OCI-LY1 (cell line): ENCODE results near the gene MCM7.
A peak's percentile ranks its signal among the peaks of the same experiment; 100 is the strongest.

Experiments
- H2AFZ ChIP-seq: fragments of 200-600 bp; sonication (generic), shearing (Covaris generic); 2 replicates; pipeline ENCODE4 v1.6.0; 2014; ENCODE audit warnings: antibody characterized with exemption, mild to moderate bottlenecking, low read length
- H3F3A ChIP-seq: fragments of 200-600 bp; sonication (generic), shearing (Covaris generic); 2 replicates; pipeline ENCODE4 v1.6.0; 2014; ENCODE audit warnings: mild to moderate bottlenecking, antibody characterized with exemption, low read length, moderate library complexity; ENCODE audit not compliant: insufficient read depth
- H3K27ac ChIP-seq: fragments of 200-600 bp; sonication (generic); 2 replicates; pipeline ENCODE4 v1.5.1; 2014; ENCODE audit warnings: low read length, mixed run types, mild to moderate bottlenecking, low read depth; ENCODE audit not compliant: poor library complexity, severe bottlenecking
- H3K27me3 ChIP-seq: fragments of 200-600 bp; sonication (generic); 2 replicates; pipeline ENCODE4 v1.6.0; 2014; ENCODE audit warnings: antibody characterized with exemption, mild to moderate bottlenecking, low read length, moderate library complexity; ENCODE audit not compliant: insufficient read depth
- H3K36me3 ChIP-seq: fragments of 200-600 bp; sonication (generic); 2 replicates; pipeline ENCODE4 v1.6.1; 2014; ENCODE audit warnings: mild to moderate bottlenecking, antibody characterized with exemption, low read length, moderate library complexity, mixed read lengths; ENCODE audit not compliant: insufficient read depth
- H3K4me1 ChIP-seq: fragments of 200-600 bp; sonication (generic); 2 replicates; pipeline ENCODE4 v1.5.1; 2014; ENCODE audit warnings: mild to moderate bottlenecking, low read length, moderate library complexity; ENCODE audit not compliant: insufficient read depth, severe bottlenecking
- H3K4me2 ChIP-seq: fragments of 200-600 bp; sonication (generic), shearing (Covaris generic); 2 replicates; pipeline ENCODE4 v1.6.1; 2014; ENCODE audit warnings: low read length
- H3K4me3 ChIP-seq: fragments of 200-600 bp; sonication (generic); 2 replicates; pipeline ENCODE4 v1.5.1; 2014; ENCODE audit warnings: low read length, low read depth, mild to moderate bottlenecking, mixed read lengths; ENCODE audit not compliant: poor library complexity, severe bottlenecking
- H3K79me2 ChIP-seq: fragments of 200-600 bp; shearing (Covaris generic); 2 replicates; pipeline ENCODE4 v1.6.1; 2016; ENCODE audit warnings: mixed run types, low read length, mixed read lengths; ENCODE audit not compliant: insufficient read depth
- H3K9ac ChIP-seq: fragments of 200-600 bp; sonication (generic), shearing (Covaris generic); 2 replicates; pipeline ENCODE4 v1.6.1; 2014; ENCODE audit warnings: mild to moderate bottlenecking, low read length, mixed read lengths
- H3K9me2 ChIP-seq: fragments of 200-600 bp; sonication (generic), shearing (Covaris generic); 2 replicates; pipeline ENCODE4 v1.6.1; 2014; ENCODE audit warnings: low read depth, mild to moderate bottlenecking, low read length, mixed read lengths
- H3K9me3 ChIP-seq: fragments of 200-600 bp; shearing (Covaris generic); 2 replicates; pipeline ENCODE4 v1.6.1; 2014; ENCODE audit warnings: low read length, mixed read lengths
- H4K20me1 ChIP-seq: fragments of 200-600 bp; sonication (generic), shearing (Covaris generic); 2 replicates; pipeline ENCODE4 v1.6.0; 2016; ENCODE audit warnings: mild to moderate bottlenecking, low read length; ENCODE audit not compliant: insufficient read depth
- EZH2 ChIP-seq: fragments of 200-600 bp; sonication (generic), shearing (Covaris generic); IDR thresholded peaks from 2 replicates; pipeline ENCODE4 v1.8.0; 2017; ENCODE audit warnings: borderline replicate concordance, mixed run types, mild to moderate bottlenecking, antibody characterized with exemption, low read length, moderate library complexity, mixed read lengths
- TF ChIP-seq, protein P1 (sequence below): fragments of 200-600 bp; sonication (generic), shearing (Covaris generic); IDR thresholded peaks from 2 replicates; pipeline ENCODE4 v1.5.1; 2017; ENCODE audit warnings: mild to moderate bottlenecking, antibody characterized with exemption, low read length, moderate library complexity, mixed read lengths

The MCM7 gene

GRCh38 chr7:100118388-100119071 lies 17.3 kb upstream of the MCM7 start:
- Histone ChIP-seq H4K20me1 (no peaks in the 10 kb centered on the region), H3K27me3 (no peaks in the 10 kb centered on the region), H3F3A (no peaks in the 10 kb centered on the region), H3K9me3 (no peaks in the 10 kb centered on the region), H3K4me2 (peak overlapping the region; percentile 79), H3K79me2 (no peaks in the 10 kb centered on the region), H3K4me1 (peaks cover 29% of the 10 kb centered on the region), H3K9ac (peak overlapping the region; percentile 78), H3K36me3 (peaks cover 7% of the 10 kb centered on the region), H3K27ac (peak overlapping the region; percentile 76), H3K9me2 (no peaks in the 10 kb centered on the region), H3K4me3 (peak overlapping the region; percentile 75), H2AFZ (no peak overlapping the region)
- TF ChIP-seq, protein P1, sequence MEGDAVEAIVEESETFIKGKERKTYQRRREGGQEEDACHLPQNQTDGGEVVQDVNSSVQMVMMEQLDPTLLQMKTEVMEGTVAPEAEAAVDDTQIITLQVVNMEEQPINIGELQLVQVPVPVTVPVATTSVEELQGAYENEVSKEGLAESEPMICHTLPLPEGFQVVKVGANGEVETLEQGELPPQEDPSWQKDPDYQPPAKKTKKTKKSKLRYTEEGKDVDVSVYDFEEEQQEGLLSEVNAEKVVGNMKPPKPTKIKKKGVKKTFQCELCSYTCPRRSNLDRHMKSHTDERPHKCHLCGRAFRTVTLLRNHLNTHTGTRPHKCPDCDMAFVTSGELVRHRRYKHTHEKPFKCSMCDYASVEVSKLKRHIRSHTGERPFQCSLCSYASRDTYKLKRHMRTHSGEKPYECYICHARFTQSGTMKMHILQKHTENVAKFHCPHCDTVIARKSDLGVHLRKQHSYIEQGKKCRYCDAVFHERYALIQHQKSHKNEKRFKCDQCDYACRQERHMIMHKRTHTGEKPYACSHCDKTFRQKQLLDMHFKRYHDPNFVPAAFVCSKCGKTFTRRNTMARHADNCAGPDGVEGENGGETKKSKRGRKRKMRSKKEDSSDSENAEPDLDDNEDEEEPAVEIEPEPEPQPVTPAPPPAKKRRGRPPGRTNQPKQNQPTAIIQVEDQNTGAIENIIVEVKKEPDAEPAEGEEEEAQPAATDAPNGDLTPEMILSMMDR, result no peak
- TF ChIP-seq EZH2, result no peak

DNA sequence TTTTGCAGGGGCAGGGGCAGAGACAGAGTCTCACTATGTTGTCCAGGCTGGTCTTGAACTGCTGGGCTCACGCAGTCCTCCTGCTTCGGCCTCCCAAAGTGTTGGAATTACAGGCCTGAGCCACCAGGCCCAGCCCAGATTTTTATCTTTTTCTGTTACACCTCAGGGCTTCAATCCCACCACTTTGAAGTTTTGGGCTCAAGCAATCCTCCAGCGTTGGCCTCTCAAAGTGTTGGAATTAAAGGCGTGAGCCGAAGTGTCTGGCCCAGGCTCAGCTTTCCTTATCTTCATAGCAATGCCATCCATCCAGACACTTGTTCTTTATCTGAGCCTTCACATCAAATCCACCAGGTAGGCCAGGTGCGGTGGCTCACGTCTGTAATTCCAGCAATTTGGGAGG lies 13.8 kb upstream of the MCM7 start:
- no peaks in the 10 kb centered on the region for H3K9me3 ChIP-seq
- H3K4me1 ChIP-seq, result peaks cover 10% of the 10 kb centered on the region
- no peak overlapping the region for H3K27ac ChIP-seq
- peaks cover 40% of the 10 kb centered on the region for H3K36me3 ChIP-seq
- H3K4me2 ChIP-seq, result no peak overlapping the region
- H4K20me1 ChIP-seq, result no peaks in the 10 kb centered on the region
- no peak overlapping the region for H3K4me3 ChIP-seq
- no peaks in the 10 kb centered on the region for H3K9me2 ChIP-seq
- no peak overlapping the region for H2AFZ ChIP-seq
- no peak overlapping the region for H3K9ac ChIP-seq
- no peaks in the 10 kb centered on the region for H3K27me3 ChIP-seq
- no peaks in the 10 kb centered on the region for H3K79me2 ChIP-seq
- H3F3A ChIP-seq, result no peaks in the 10 kb centered on the region
- TF ChIP-seq, protein P1, result no peak
- TF ChIP-seq EZH2, result no peak

DNA sequence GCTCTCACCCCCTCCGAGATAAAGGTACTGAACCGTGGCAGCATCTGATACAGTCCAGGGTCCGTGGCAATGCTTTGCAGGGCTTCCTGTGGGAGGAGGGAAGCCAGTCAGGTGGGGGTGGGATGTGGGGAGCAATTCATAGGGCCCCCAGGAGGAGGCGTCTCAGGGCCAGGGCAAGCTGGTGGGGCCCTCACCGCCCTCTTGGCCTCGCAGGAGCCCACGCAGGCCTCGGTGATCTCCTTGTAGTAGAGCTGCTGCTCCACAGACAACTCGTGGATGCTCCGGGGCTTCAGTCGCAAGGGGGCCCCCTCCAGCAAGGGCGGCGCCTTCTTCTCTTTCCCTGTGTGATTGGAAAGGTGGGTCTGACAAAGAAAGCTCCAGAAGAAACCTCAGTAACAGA lies 10.7 kb upstream of the MCM7 start:
- Histone ChIP-seq H3K27me3 (no peaks in the 10 kb centered on the region), H3K9ac (no peak overlapping the region), H3F3A (no peaks in the 10 kb centered on the region), H3K4me3 (no peak overlapping the region), H3K79me2 (no peaks in the 10 kb centered on the region), H3K4me2 (no peak overlapping the region), H3K27ac (no peak overlapping the region), H3K4me1 (peaks cover 7% of the 10 kb centered on the region), H4K20me1 (no peaks in the 10 kb centered on the region), H2AFZ (no peak overlapping the region), H3K9me3 (no peaks in the 10 kb centered on the region), H3K9me2 (no peaks in the 10 kb centered on the region), H3K36me3 (peaks cover 70% of the 10 kb centered on the region)
- TF ChIP-seq, protein P1, result no peak; the same call in 1 of the 2 replicates
- no peak for TF ChIP-seq EZH2
